Measurements from ENCODE around the gene UVRAG.

The UVRAG gene

DNA sequence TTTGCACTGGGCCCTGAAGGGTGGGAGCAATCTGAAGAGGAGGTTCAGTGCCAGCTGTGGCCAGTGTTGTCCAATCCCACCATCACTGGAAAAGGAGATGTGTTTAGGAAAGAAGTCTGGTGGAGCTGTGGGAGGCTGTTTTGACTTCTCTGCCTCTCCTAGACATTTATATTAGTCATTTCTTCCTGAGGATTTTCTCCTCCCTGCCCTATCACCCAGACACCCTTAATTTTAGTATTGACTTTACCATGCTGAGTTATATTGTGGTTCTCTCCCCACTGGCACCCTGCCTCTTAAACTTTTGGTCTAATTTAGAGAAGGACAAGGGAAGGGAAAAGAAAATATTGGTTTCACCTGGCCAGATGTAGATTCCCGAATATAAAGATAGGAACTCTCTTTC lies 232.2 kb downstream of the UVRAG start:
- Histone ChIP-seq H3K4me3 (ENCODE audit: low read length) (no peak overlapping the region), H3K79me2 (ENCODE audit: low read length) (no peaks in the 10 kb centered on the region), H3K27ac (ENCODE audit: low read length) (no peak overlapping the region), H3K9me2 (replicated peaks; ENCODE audit: insufficient read depth, low read length) (no peaks in the 10 kb centered on the region), H3K9ac (ENCODE audit: low read length) (no peak overlapping the region), H3K4me1 (ENCODE audit: low read length) (no peaks in the 10 kb centered on the region), H3F3A (ENCODE audit: insufficient read depth, low read length) (no peaks in the 10 kb centered on the region), H3K27me3 (replicated peaks; ENCODE audit: insufficient read depth, low read length) (no peaks in the 10 kb centered on the region), H2AFZ (ENCODE audit: low read length) (no peak overlapping the region), H3K4me2 (ENCODE audit: low read depth, low read length) (no peak overlapping the region), H3K36me3 (replicated peaks; ENCODE audit: insufficient read depth, low read length) (no peaks in the 10 kb centered on the region), H4K20me1 (ENCODE audit: insufficient read depth, low read length) (no peaks in the 10 kb centered on the region), H3K9me3 (replicated peaks; ENCODE audit: insufficient read depth, low read length) (no peaks in the 10 kb centered on the region)
- no peak for DNase-seq
- TF ChIP-seq, protein P1, sequence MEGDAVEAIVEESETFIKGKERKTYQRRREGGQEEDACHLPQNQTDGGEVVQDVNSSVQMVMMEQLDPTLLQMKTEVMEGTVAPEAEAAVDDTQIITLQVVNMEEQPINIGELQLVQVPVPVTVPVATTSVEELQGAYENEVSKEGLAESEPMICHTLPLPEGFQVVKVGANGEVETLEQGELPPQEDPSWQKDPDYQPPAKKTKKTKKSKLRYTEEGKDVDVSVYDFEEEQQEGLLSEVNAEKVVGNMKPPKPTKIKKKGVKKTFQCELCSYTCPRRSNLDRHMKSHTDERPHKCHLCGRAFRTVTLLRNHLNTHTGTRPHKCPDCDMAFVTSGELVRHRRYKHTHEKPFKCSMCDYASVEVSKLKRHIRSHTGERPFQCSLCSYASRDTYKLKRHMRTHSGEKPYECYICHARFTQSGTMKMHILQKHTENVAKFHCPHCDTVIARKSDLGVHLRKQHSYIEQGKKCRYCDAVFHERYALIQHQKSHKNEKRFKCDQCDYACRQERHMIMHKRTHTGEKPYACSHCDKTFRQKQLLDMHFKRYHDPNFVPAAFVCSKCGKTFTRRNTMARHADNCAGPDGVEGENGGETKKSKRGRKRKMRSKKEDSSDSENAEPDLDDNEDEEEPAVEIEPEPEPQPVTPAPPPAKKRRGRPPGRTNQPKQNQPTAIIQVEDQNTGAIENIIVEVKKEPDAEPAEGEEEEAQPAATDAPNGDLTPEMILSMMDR (IDR thresholded peaks at IDR 0.05; ENCODE audit: low read length) = no peak
- TF ChIP-seq EZH2 (optimal IDR thresholded peaks at IDR 0.05; ENCODE audit: low read depth, low read length) (no peak), EZH2phosphoT487 (IDR thresholded peaks at IDR 0.05; ENCODE audit: low read length) (no peak)

DNA sequence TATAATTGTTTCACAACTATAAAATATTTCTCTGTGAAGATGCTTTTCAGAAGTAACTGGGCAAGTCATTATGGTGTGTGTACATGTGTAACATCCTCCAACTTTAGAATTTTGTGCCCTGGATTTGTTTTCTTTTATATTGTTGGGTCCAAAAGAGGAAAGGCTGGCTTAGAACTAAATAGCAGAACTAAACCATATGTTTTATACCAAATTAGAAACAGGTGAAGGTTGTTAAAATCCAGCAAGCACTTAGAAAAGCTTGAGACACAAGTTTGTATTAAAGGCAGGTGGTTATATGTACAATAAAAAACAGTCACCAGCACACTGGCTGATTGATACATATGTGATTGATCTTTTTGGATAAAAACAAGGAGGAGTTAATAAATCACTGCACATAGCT lies 232.8 kb downstream of the UVRAG start:
- H4K20me1 ChIP-seq (ENCODE audit: insufficient read depth, low read length) = no peaks in the 10 kb centered on the region
- no peaks in the 10 kb centered on the region for H3K4me1 ChIP-seq (ENCODE audit: low read length)
- DNase-seq = no peak
- no peak overlapping the region for H2AFZ ChIP-seq (ENCODE audit: low read length)
- H3K4me3 ChIP-seq (ENCODE audit: low read length) = no peak overlapping the region
- H3K36me3 ChIP-seq (replicated peaks; ENCODE audit: insufficient read depth, low read length) = no peaks in the 10 kb centered on the region
- no peaks in the 10 kb centered on the region for H3K9me3 ChIP-seq (replicated peaks; ENCODE audit: insufficient read depth, low read length)
- no peak for TF ChIP-seq EZH2 (optimal IDR thresholded peaks at IDR 0.05; ENCODE audit: low read depth, low read length)
- no peak for TF ChIP-seq EZH2phosphoT487 (IDR thresholded peaks at IDR 0.05; ENCODE audit: low read length)
- TF ChIP-seq, protein P1 (IDR thresholded peaks at IDR 0.05; ENCODE audit: low read length) = no peak
- no peaks in the 10 kb centered on the region for H3F3A ChIP-seq (ENCODE audit: insufficient read depth, low read length)
- H3K27me3 ChIP-seq (replicated peaks; ENCODE audit: insufficient read depth, low read length) = no peaks in the 10 kb centered on the region
- no peak overlapping the region for H3K9ac ChIP-seq (ENCODE audit: low read length)
- H3K9me2 ChIP-seq (replicated peaks; ENCODE audit: insufficient read depth, low read length) = no peaks in the 10 kb centered on the region
- no peaks in the 10 kb centered on the region for H3K79me2 ChIP-seq (ENCODE audit: low read length)
- no peak overlapping the region for H3K4me2 ChIP-seq (ENCODE audit: low read depth, low read length)
- H3K27ac ChIP-seq (ENCODE audit: low read length) = no peak overlapping the region

DNA sequence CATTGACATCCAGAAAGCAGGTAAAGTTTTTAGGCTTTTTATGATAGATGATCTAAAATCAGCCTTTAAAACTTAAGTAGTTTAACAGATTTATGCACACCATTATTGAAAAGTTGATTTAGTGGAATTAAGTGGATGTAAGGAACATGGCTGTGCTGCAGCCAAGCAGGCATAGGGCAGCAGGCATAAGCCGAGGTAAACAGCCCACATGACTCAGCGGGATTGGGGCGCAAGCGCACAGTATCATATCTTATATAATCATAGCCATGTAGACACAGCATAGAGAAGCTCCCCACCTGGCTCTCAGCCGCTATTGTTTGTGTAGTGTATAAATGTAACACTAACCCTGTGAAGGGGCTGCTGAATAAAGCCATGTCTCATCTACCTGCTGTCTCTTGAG lies 233.8 kb downstream of the UVRAG start:
- no peak overlapping the region for H3K27ac ChIP-seq (ENCODE audit: low read length)
- H3K4me2 ChIP-seq (ENCODE audit: low read depth, low read length) = no peak overlapping the region
- no peak overlapping the region for H3K9ac ChIP-seq (ENCODE audit: low read length)
- DNase-seq = no peak
- H4K20me1 ChIP-seq (ENCODE audit: insufficient read depth, low read length) = no peaks in the 10 kb centered on the region
- no peak overlapping the region for H2AFZ ChIP-seq (ENCODE audit: low read length)
- H3F3A ChIP-seq (ENCODE audit: insufficient read depth, low read length) = no peaks in the 10 kb centered on the region
- no peaks in the 10 kb centered on the region for H3K9me3 ChIP-seq (replicated peaks; ENCODE audit: insufficient read depth, low read length)
- H3K4me3 ChIP-seq (ENCODE audit: low read length) = no peak overlapping the region
- H3K79me2 ChIP-seq (ENCODE audit: low read length) = no peaks in the 10 kb centered on the region
- no peaks in the 10 kb centered on the region for H3K4me1 ChIP-seq (ENCODE audit: low read length)
- H3K9me2 ChIP-seq (replicated peaks; ENCODE audit: insufficient read depth, low read length) = no peaks in the 10 kb centered on the region
- H3K36me3 ChIP-seq (replicated peaks; ENCODE audit: insufficient read depth, low read length) = no peaks in the 10 kb centered on the region
- TF ChIP-seq EZH2phosphoT487 (IDR thresholded peaks at IDR 0.05; ENCODE audit: low read length) (no peak), EZH2 (optimal IDR thresholded peaks at IDR 0.05; ENCODE audit: low read depth, low read length) (no peak)
- TF ChIP-seq, protein P1 (IDR thresholded peaks at IDR 0.05; ENCODE audit: low read length) = no peak
- H3K27me3 ChIP-seq (replicated peaks; ENCODE audit: insufficient read depth, low read length) = no peaks in the 10 kb centered on the region
